GM19397 (cell line): ENCODE results near the gene ATF6B.
"Not testable (repeated sequence)": the region's sequence is repeated elsewhere in the genome, so short reads cannot be mapped to it uniquely, and the experiment has no call there.

Experiments used
- ATAC-seq: cut with Tn5 transposase; IDR thresholded peaks from one replicate; pipeline ENCODE4 v1.9.1; 2021; ENCODE audit warnings: mild to moderate bottlenecking, moderate library complexity; ENCODE audit not compliant: unreplicated experiment

Gene ATF6B

GRCh38 chr6:32083812-32084768, 44.0 kb downstream of the ATF6B start:
- ATAC-seq: no peak

GRCh38 chr6:32082935-32083334, 45.1 kb downstream of the ATF6B start:
- no peak for ATAC-seq

GRCh38 chr6:32082478-32082877, 45.6 kb downstream of the ATF6B start:
- ATAC-seq: no peak

- ATAC-seq: no peak
Measured at GRCh38 chr6:32081168-32081990, 46.7 kb downstream of the ATF6B start.

GRCh38 chr6:32079566-32080290, 48.3 kb downstream of the ATF6B start:
- ATAC-seq: no peak

GRCh38 chr6:32076321-32076809, 51.7 kb downstream of the ATF6B start:
- no peak for ATAC-seq

GRCh38 chr6:32075781-32076180, 52.3 kb downstream of the ATF6B start:
- no peak for ATAC-seq

- no peak for ATAC-seq
Measured at GRCh38 chr6:32074996-32075532, 53.0 kb downstream of the ATF6B start.

- ATAC-seq: no peak
Measured at GRCh38 chr6:32073613-32074012, 54.4 kb downstream of the ATF6B start.

- no peak for ATAC-seq
Measured at GRCh38 chr6:32073101-32073500, 54.9 kb downstream of the ATF6B start.

GRCh38 chr6:32070814-32071543, 57.1 kb downstream of the ATF6B start:
- ATAC-seq: no peak

GRCh38 chr6:32069878-32070515, 58.0 kb downstream of the ATF6B start:
- no peak for ATAC-seq

GRCh38 chr6:32069460-32069859, 58.6 kb downstream of the ATF6B start:
- ATAC-seq: no peak

- no peak for ATAC-seq
Measured at GRCh38 chr6:32068867-32069266, 59.2 kb downstream of the ATF6B start.

GRCh38 chr6:32068315-32068714, 59.7 kb downstream of the ATF6B start:
- ATAC-seq: not testable (repeated sequence)

GRCh38 chr6:32067521-32067920, 60.5 kb downstream of the ATF6B start:
- ATAC-seq: not testable (repeated sequence)
